GM21717 (cell line): ENCODE measurements around the gene NFIX.
"Not testable (repeated sequence)": the region's sequence is repeated elsewhere in the genome, so short reads cannot be mapped to it uniquely, and the experiment has no call there.

ENCODE experiments used
- ATAC-seq: cut with Tn5 transposase; IDR thresholded peaks from one replicate; pipeline ENCODE4 v1.9.1; 2021; ENCODE audit warnings: mild to moderate bottlenecking, moderate library complexity; ENCODE audit not compliant: unreplicated experiment

NFIX gene

GRCh38 chr19:12957389-12957952, 37.8 kb upstream of the NFIX start:
- not testable (repeated sequence) for ATAC-seq

GRCh38 chr19:12959481-12959880, 35.8 kb upstream of the NFIX start:
- ATAC-seq = no peak

- peak; percentile 64 for ATAC-seq
These were observed 30.1 kb upstream of the NFIX start for GRCh38 chr19:12965017-12965811.

- ATAC-seq = no peak
These were observed 29.5 kb upstream of the NFIX start for GRCh38 chr19:12965812-12966135.

- ATAC-seq = no peak
These were observed 27.4 kb upstream of the NFIX start for GRCh38 chr19:12967907-12968306.

- ATAC-seq = no peak
These were observed 25.8 kb upstream of the NFIX start, which contains the start of gene DAND5 for GRCh38 chr19:12969292-12969988. DAND5 (plus strand) TSS chr19:12969576; CDS start chr19:12969661, 85 bp downstream.

- ATAC-seq = no peak
These were observed 25.0 kb upstream of the NFIX start for GRCh38 chr19:12970070-12970820.

- ATAC-seq = no peak
These were observed 22.0 kb upstream of the NFIX start for GRCh38 chr19:12973236-12973635.

- no peak for ATAC-seq
These were observed 20.7 kb upstream of the NFIX start for GRCh38 chr19:12974301-12975220.

- ATAC-seq = no peak
These were observed 20.0 kb upstream of the NFIX start for GRCh38 chr19:12975221-12975741.

GRCh38 chr19:12976109-12976508, 19.2 kb upstream of the NFIX start:
- ATAC-seq = not testable (repeated sequence)

- no peak for ATAC-seq
These were observed 15.3 kb upstream of the NFIX start for GRCh38 chr19:12979974-12980373.

- no peak for ATAC-seq
These were observed 12.6 kb upstream of the NFIX start for GRCh38 chr19:12982648-12983047.

GRCh38 chr19:12983091-12983490, 12.2 kb upstream of the NFIX start:
- ATAC-seq = no peak

GRCh38 chr19:12983542-12984142, 11.6 kb upstream of the NFIX start:
- ATAC-seq = no peak

- no peak for ATAC-seq
These were observed 11.1 kb upstream of the NFIX start for GRCh38 chr19:12984143-12984627.

GRCh38 chr19:12984683-12985048, 10.6 kb upstream of the NFIX start:
- ATAC-seq = no peak

- ATAC-seq = no peak
These were observed 10.1 kb upstream of the NFIX start for GRCh38 chr19:12985049-12985776.

- no peak for ATAC-seq
These were observed 8.5 kb upstream of the NFIX start for GRCh38 chr19:12986726-12987125.
